ENCODE measurements around the gene TRAPPC3L.

Gene TRAPPC3L

DNA sequence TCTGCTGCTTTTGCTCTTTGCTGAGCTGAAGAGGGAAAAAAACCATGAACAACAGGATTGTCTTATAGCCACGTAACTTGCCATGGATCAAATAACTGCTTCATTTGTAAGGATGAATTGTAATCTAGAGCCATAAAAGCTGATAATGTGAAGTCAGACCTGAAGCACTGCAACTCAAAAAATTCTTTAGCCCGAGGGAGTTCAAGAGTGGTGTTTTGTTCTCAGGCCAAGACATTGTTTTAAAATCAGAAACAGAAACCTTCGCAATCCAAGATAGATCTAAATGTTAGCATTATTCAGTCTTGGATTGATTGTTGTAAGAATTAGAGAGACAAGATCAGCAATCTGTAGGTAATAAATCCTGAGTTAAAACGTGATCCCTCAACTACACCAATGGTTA, at the start of gene TRAPPC3L:
Gene TRAPPC3L, minus strand, starts transcription at position 34 of the 400 bp plus-strand sequence. CDS start 170 bp downstream, outside the sequence.
- Histone ChIP-seq H3K27ac (no peak within 1 kb of the TSS), H3K4me3 (ENCODE audit: low read depth in 1 of 2, low read length in 1 of 2) (no peak within 1 kb of the TSS), H3K9me3 (no peaks in the 10 kb centered on the region), H3K36me3 (no peaks in the 10 kb centered on the region), H3K4me1 (ENCODE audit: control insufficient read depth in 1 of 2, insufficient read depth in 1 of 2, low read depth in 1 of 2, low read length in 1 of 2) (no peaks in the 10 kb centered on the region), H3K27me3 (peaks cover 12% of the 10 kb centered on the region)
- TF ChIP-seq, protein P1, sequence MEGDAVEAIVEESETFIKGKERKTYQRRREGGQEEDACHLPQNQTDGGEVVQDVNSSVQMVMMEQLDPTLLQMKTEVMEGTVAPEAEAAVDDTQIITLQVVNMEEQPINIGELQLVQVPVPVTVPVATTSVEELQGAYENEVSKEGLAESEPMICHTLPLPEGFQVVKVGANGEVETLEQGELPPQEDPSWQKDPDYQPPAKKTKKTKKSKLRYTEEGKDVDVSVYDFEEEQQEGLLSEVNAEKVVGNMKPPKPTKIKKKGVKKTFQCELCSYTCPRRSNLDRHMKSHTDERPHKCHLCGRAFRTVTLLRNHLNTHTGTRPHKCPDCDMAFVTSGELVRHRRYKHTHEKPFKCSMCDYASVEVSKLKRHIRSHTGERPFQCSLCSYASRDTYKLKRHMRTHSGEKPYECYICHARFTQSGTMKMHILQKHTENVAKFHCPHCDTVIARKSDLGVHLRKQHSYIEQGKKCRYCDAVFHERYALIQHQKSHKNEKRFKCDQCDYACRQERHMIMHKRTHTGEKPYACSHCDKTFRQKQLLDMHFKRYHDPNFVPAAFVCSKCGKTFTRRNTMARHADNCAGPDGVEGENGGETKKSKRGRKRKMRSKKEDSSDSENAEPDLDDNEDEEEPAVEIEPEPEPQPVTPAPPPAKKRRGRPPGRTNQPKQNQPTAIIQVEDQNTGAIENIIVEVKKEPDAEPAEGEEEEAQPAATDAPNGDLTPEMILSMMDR (IDR thresholded peaks at IDR 0.05): no peak

DNA sequence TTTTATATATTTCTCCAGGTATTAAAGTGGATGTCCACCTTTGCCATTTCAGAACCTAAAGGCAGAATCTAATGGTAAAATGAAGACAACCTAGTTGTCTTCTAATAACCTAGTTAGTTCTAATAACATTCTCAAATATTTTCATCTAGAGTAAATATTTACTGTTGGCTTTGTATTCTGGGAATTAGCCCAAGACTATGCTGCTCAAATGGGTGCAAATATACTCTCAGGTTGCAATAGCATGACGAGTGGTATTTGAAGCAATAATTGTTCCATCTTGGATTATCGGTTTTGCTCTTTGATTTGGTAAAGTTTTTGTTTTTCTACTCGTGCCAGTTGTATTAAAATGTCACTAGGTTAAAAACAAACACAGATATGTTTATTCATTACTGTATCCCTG, 49.8 kb upstream of the TRAPPC3L start:
- Histone ChIP-seq H3K27ac (no peak overlapping the region), H3K4me3 (ENCODE audit: low read depth in 1 of 2, low read length in 1 of 2) (no peak overlapping the region)

DNA sequence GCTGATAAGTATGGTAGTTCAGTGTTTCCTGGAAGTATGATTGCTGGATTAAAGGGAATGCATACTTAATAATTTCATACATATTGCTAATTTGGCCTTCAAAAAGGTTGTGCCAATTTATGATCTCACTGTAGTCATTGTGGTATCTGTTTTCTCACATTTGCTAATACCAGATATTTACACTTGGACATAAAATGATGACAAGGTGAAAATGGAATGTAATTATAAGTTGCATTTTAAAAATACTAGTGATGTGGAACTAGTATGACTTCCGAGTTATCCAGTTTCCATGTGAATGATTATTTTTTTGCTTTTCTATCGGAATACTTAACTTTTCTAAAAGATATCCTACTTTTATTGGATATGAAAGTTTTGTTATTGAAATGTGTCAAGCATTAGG, 41.3 kb upstream of the TRAPPC3L start:
- Histone ChIP-seq H3K27ac (no peak overlapping the region), H3K27me3 (no peaks in the 10 kb centered on the region), H3K9me3 (no peaks in the 10 kb centered on the region), H3K4me1 (ENCODE audit: control insufficient read depth in 1 of 2, insufficient read depth in 1 of 2, low read depth in 1 of 2, low read length in 1 of 2) (no peaks in the 10 kb centered on the region), H3K36me3 (peaks cover 70% of the 10 kb centered on the region), H3K4me3 (ENCODE audit: low read depth in 1 of 2, low read length in 1 of 2) (no peak overlapping the region)
- TF ChIP-seq, protein P1 (IDR thresholded peaks at IDR 0.05): no peak

More for the DNA sequence above, 49.8 kb upstream of the TRAPPC3L start:
- no peaks in the 10 kb centered on the region for H3K4me1 ChIP-seq (ENCODE audit: control insufficient read depth in 1 of 2, insufficient read depth in 1 of 2, low read depth in 1 of 2, low read length in 1 of 2)
- H3K9me3 ChIP-seq: no peaks in the 10 kb centered on the region
- H3K27me3 ChIP-seq: no peaks in the 10 kb centered on the region
- TF ChIP-seq, protein P1 (IDR thresholded peaks at IDR 0.05): no peak
- peaks cover 57% of the 10 kb centered on the region for H3K36me3 ChIP-seq

GRCh38 chr6:116586276-116586675, 40.8 kb upstream of the TRAPPC3L start:
- Histone ChIP-seq H3K9me3 (no peaks in the 10 kb centered on the region), H3K27ac (no peak overlapping the region), H3K27me3 (no peaks in the 10 kb centered on the region), H3K36me3 (peaks cover 70% of the 10 kb centered on the region), H3K4me1 (ENCODE audit: control insufficient read depth in 1 of 2, insufficient read depth in 1 of 2, low read depth in 1 of 2, low read length in 1 of 2) (no peaks in the 10 kb centered on the region), H3K4me3 (ENCODE audit: low read depth in 1 of 2, low read length in 1 of 2) (no peak overlapping the region)
- TF ChIP-seq, protein P1 (IDR thresholded peaks at IDR 0.05): no peak

DNA sequence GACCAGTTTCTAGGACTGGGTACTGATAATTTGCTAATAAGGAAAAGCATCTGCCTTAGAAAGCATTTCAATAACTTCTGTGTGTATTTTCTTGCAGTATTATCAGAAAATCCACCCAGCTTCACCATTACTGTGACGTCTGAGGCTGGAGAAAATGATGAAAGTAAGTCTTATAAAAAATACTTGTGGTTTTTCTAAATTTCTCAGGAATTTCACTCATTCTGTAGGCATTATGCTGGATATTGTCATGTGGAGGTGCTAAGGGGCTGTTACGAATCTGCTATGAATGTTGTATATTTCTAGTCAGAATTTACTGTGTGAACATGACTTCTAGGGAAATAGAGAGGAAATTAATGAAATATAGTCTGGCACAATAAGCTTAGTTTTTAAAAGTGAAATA, 34.7 kb upstream of the TRAPPC3L start:
- H3K27ac ChIP-seq: no peak overlapping the region
- no peak overlapping the region for H3K4me3 ChIP-seq (ENCODE audit: low read depth in 1 of 2, low read length in 1 of 2)
- H3K27me3 ChIP-seq: no peaks in the 10 kb centered on the region
- H3K4me1 ChIP-seq (ENCODE audit: control insufficient read depth in 1 of 2, insufficient read depth in 1 of 2, low read depth in 1 of 2, low read length in 1 of 2): no peaks in the 10 kb centered on the region
- TF ChIP-seq, protein P1 (IDR thresholded peaks at IDR 0.05): no peak
- no peaks in the 10 kb centered on the region for H3K9me3 ChIP-seq
- H3K36me3 ChIP-seq: peaks cover 32% of the 10 kb centered on the region

DNA sequence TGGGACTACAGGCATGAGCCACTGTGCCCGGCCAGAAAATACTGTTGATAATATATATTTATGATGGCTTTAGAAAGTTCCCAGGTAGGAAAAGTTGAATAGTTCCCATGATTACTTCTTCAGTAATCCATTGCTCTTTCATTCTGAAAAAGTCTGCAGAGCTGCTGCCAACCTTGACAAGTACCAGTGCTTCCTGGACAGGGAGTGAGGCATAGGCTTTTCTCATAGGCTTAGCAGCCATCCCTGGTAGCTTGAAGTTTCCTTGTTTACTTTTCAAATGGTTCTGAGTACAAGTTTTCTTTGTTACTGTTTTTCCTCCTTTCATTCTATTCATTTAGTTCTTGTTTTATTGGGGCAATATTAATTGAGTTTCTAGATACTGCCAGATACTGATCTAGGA, 33.7 kb upstream of the TRAPPC3L start:
- no peaks in the 10 kb centered on the region for H3K4me1 ChIP-seq (ENCODE audit: control insufficient read depth in 1 of 2, insufficient read depth in 1 of 2, low read depth in 1 of 2, low read length in 1 of 2)
- TF ChIP-seq, protein P1 (IDR thresholded peaks at IDR 0.05): no peak
- H3K36me3 ChIP-seq: peaks cover 22% of the 10 kb centered on the region
- no peaks in the 10 kb centered on the region for H3K9me3 ChIP-seq
- no peak overlapping the region for H3K4me3 ChIP-seq (ENCODE audit: low read depth in 1 of 2, low read length in 1 of 2)
- H3K27ac ChIP-seq: no peak overlapping the region
- H3K27me3 ChIP-seq: no peaks in the 10 kb centered on the region
